ENCODE measurements around the gene RHEB. TPM values are rescaled to one million over a fixed set of nuclear protein-coding genes. Genes with fewer than 3 reads are reported as not detected.

Gene RHEB
- total and polyA plus RNA-seq, 2 of the 4 experiments (the other 2 are of a cell fraction): 19.7 to 67.2 TPM

- peak overlapping the region; percentile 48 for H3K14ac ChIP-seq (replicated peaks; ENCODE audit: low read depth, low read length)
- no TSS peak for BruUV-seq (replicated peaks)
- H2AFZ ChIP-seq (replicated peaks; ENCODE audit: low read length, poor library complexity): peak overlapping the region; percentile 46
- no peak overlapping the region; the same call in 1 of the 2 replicates for H3K4me2 ChIP-seq (ENCODE audit: low read depth, low read length)
- H4K8ac ChIP-seq (ENCODE audit: low read depth in 2 of 2, low read length in 2 of 2): peak overlapping the region in 1 of 2 experiments; percentile 90; a peak in 2 of 4 replicates
- peak overlapping the region; percentile 60; the same call in 1 of the 2 replicates for H3K4ac ChIP-seq (ENCODE audit: low read depth, low read length)
- no peaks in the 10 kb centered on the region for H4K20me1 ChIP-seq (ENCODE audit: insufficient read depth, low read length)
- H3K23ac ChIP-seq (ENCODE audit: low read depth, low read length): peak overlapping the region; percentile 49; the same call in 1 of the 2 replicates
- no peak overlapping the region for H3K4me3 ChIP-seq (ENCODE audit: insufficient read depth, low read depth, low read length)
- WGBS, 2 experiments (ENCODE audit: extremely low coverage in 2 of 2, insufficient read length in 1 of 2): no CpG with 5 or more reads among the region's 3 CpGs
- ChIA-PET POLR2A (ENCODE audit: unreplicated experiment) (no interaction called here), CTCF (no interaction called here)
- peak overlapping the region; percentile 55 for H3K18ac ChIP-seq (ENCODE audit: low read depth, low read length)
- in situ Hi-C loops (cut with MboI; ENCODE audit: low sequenced_read_pairs): no loop called here
- no peak overlapping the region for H4K91ac ChIP-seq (ENCODE audit: insufficient read depth, low read depth, low read length)
- H2AK5ac ChIP-seq (ENCODE audit: low read depth, low read length): no peak overlapping the region
- no peaks in the 10 kb centered on the region for H3K36me3 ChIP-seq (ENCODE audit: control insufficient read depth, insufficient read depth, low read length)
- H2AK9ac ChIP-seq (replicated peaks; ENCODE audit: low read depth, low read length, poor library complexity): peak overlapping the region; percentile 79
- no peaks in the 10 kb centered on the region for H3K9me3 ChIP-seq (ENCODE audit: control insufficient read depth, insufficient read depth, low read length)
- H2BK15ac ChIP-seq (ENCODE audit: low read depth, low read length): peak overlapping the region; percentile 30; the same call in 1 of the 3 replicates
- peak overlapping the region; percentile 70; the same call in 1 of the 2 replicates for H4K5ac ChIP-seq (ENCODE audit: low read depth, low read length)
- dilution Hi-C loops (cut with HindIII; ENCODE audit: low sequenced_read_pairs, unreplicated experiment): no loop called here
- peak overlapping the region; percentile 79; the same call in 1 of the 2 replicates for H2BK20ac ChIP-seq (ENCODE audit: low read depth, low read length)
- H3K56ac ChIP-seq (ENCODE audit: extremely low read depth, insufficient read depth, low read length): no peak overlapping the region
- no peaks in the 10 kb centered on the region for H3K79me1 ChIP-seq (ENCODE audit: low read depth in 1 of 2, low read length in 2 of 2)
- peak overlapping the region; percentile 76; the same call in 1 of the 2 replicates for H3K27ac ChIP-seq (ENCODE audit: insufficient read depth, low read length)
- peaks cover 3% of the 10 kb centered on the region; the same call in 1 of the 2 replicates for H3K4me1 ChIP-seq (ENCODE audit: control insufficient read depth, insufficient read depth, low read length)
- ATAC-seq (ENCODE audit: low read depth): peak; percentile 78
- H3K27me3 ChIP-seq (ENCODE audit: control insufficient read depth, insufficient read depth, low read length): peaks cover 8% of the 10 kb centered on the region
- H2BK5ac ChIP-seq (ENCODE audit: low read depth, low read length, poor library complexity, severe bottlenecking): no peak overlapping the region
- H3K9me1 ChIP-seq (ENCODE audit: insufficient read depth, low read length): no peaks in the 10 kb centered on the region
- TF ChIP-seq RCOR1 (IDR thresholded peaks at IDR 0.05; ENCODE audit: insufficient replicate concordance, low read length) (no peak), MAZ (IDR thresholded peaks at IDR 0.05; ENCODE audit: borderline replicate concordance, low read depth, low read length) (no peak), RFX5 (IDR thresholded peaks at IDR 0.05; ENCODE audit: low read depth, low read length) (no peak), NFE2L2 (IDR thresholded peaks at IDR 0.05; ENCODE audit: low read depth, low read length) (no peak), RAD21 (IDR thresholded peaks at IDR 0.05; ENCODE audit: low read length) (no peak), BHLHE40 (IDR thresholded peaks at IDR 0.05; ENCODE audit: low read depth, low read length) (no peak), MXI1 (IDR thresholded peaks at IDR 0.05; ENCODE audit: borderline replicate concordance, low read depth, low read length) (no peak), CHD1 (IDR thresholded peaks at IDR 0.05; ENCODE audit: low read depth, low read length) (no peak)
- peak; percentile 89 for DNase-seq
- intact Hi-C loops (cut with micrococcal nuclease): loop anchor here (10.0 kb wide), 1 partner anchor 66 kb away; no protein-coding TSS in a partner anchor
- H2BK120ac ChIP-seq (ENCODE audit: low read depth, low read length): peak overlapping the region; percentile 63; the same call in 1 of the 2 replicates
- H3K9ac ChIP-seq (ENCODE audit: low read depth, low read length): no peak overlapping the region
Measured at GRCh38 chr7:151550656-151551286, 31.1 kb upstream of the RHEB start.
